Retinal pigment epithelial cell (primary cell): ENCODE measurements around the gene TICAM2.
A peak's percentile ranks its signal among the peaks of the same experiment; 100 is the strongest.

ENCODE experiments used
- DNase-seq: peaks from one replicate; pipeline ENCODE4 v3.0.0-alpha.2; 2010; ENCODE audit warnings: low read depth
- H3K4me3 ChIP-seq: 2 replicates; pipeline ENCODE4 v1.5.1; 2011; ENCODE audit warnings: mild to moderate bottlenecking, low read length, control low read depth, moderate library complexity
- TF ChIP-seq, protein P1 (sequence below): conservative IDR thresholded peaks from 2 replicates; pipeline ENCODE4 v1.5.1; 2011; ENCODE audit warnings: low read depth, low read length, control low read depth, inconsistent platforms

TICAM2 gene

DNA sequence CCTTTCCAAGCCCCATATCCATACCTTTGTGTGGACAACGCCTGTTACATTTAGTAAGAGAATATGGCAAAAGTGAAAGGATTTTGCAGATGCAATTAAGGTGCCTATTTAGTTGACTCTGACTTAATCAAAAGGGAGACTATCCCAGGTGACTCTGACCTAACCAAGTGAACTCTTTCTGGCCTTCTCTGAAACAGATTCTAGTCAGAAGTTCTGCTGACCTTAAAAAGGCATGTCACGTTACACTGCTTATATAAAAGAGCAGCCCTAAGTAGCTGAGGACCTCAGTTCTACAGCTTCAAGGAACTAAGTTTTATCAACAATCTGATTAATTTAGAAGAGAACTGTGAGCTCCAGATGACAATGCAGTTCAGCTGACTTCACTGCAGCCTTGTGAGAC lies 5.7 kb upstream of the TICAM2 start:
- TF ChIP-seq, protein P1, sequence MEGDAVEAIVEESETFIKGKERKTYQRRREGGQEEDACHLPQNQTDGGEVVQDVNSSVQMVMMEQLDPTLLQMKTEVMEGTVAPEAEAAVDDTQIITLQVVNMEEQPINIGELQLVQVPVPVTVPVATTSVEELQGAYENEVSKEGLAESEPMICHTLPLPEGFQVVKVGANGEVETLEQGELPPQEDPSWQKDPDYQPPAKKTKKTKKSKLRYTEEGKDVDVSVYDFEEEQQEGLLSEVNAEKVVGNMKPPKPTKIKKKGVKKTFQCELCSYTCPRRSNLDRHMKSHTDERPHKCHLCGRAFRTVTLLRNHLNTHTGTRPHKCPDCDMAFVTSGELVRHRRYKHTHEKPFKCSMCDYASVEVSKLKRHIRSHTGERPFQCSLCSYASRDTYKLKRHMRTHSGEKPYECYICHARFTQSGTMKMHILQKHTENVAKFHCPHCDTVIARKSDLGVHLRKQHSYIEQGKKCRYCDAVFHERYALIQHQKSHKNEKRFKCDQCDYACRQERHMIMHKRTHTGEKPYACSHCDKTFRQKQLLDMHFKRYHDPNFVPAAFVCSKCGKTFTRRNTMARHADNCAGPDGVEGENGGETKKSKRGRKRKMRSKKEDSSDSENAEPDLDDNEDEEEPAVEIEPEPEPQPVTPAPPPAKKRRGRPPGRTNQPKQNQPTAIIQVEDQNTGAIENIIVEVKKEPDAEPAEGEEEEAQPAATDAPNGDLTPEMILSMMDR: no peak
- no peak for DNase-seq
- no peak overlapping the region for H3K4me3 ChIP-seq

DNA sequence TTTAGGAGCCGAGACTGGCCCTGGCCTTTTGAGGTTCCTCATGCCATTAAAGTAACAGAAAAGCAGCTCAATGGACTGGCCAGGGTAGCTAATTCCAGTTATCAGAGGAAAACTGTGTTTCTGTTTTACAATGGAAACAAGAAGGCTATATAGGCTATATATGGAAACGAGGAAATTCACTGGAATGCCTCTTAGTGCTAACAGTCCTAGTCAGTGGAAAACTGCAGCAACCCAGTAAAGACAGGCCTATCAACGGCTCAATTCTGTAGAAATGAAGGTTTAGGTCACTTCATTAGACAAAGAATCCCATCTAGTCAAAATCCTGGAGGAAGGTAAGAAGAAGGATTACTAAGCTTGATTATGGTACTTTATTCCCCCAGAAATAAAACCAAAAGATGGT lies 3.2 kb upstream of the TICAM2 start:
- TF ChIP-seq, protein P1: no peak
- no peak overlapping the region for H3K4me3 ChIP-seq
- DNase-seq: no peak

DNA sequence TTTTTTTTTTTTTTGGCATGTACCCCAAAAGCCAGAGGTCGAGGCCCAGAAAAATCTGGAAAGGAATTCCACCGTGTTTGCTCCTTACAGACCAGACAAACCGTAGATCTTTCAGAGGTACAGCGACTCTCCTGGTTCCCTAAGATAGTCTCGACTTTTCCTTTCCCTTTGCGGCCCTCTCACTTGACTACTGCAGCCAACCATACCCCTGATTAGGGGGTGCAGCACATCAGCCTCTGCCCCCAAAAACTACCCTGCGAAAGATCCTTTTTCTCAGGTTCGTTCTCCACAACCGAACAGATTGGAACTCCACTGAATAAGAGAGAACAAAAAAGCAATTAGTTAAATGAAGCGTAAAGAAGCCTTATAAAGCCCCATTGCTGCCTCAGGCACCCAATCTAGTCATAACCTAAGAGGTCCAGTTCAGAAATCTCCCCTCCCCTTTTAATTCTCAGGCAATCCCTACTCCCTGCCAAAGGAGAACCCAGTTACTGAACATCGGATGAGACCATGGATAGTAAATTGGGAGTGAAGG lies 379 bp upstream of the TICAM2 start:
- no peak for DNase-seq
- peak overlapping the region; percentile 62 for H3K4me3 ChIP-seq
- TF ChIP-seq, protein P1: no peak

DNA sequence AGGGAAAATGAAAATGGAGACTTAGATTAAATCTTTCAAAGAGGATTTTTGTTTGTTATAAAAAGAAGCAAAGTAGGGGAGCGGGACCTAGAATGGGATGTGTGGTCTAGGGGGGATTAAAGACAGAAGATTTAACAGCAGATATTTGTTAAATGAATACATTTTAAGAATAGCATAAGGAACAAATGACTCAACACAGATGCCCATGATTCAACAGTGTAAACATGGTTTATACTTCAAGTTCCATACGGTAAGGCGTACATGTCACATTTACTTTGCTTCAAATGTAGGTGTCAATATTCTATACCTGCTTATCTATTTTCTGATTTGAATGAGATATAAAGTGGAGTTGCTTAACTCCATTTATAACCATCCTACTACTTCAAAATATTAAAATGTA lies 1.5 kb downstream of the TICAM2 start:
- TF ChIP-seq, protein P1: no peak
- H3K4me3 ChIP-seq: no peak overlapping the region
- no peak for DNase-seq

DNA sequence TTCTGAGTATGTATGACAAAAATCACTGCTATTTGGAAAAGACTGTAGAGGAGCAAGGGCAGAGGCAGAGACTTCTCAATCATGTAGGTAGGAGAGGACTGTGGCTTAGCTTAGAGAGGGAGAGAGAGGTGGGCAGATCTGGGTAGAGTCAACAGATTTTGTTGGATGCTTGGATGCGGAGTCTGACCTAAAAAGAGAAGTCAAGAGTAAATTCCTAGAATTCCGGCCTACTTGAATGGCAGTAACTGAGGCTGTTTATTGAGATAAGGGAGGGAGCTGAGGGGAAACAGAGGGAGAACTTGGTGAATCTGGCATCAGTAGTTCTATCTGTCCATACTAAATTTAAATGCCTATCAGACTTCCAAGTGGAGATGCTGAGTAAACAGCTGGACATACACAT lies 2.4 kb downstream of the TICAM2 start:
- TF ChIP-seq, protein P1: no peak
- DNase-seq: no peak
- H3K4me3 ChIP-seq: no peak overlapping the region

DNA sequence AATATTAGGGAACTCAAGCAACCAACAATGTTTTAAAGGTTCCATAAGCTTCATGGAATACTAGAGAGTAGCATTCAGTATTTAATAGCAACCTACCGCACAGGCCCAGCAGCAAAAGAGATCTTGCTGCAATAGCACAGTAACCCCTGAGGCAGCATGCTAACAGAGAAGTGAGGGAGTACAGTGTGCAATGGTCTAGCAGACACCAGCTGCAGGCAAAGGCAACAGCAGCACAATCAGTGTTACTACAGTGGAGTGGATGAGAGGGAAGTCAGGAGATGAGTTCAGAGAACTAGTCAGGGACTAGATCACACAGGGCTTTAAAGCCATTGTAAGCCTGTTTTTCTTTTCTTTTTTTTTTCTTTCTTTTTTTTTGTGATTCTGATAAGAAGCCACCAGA lies 2.8 kb downstream of the TICAM2 start:
- H3K4me3 ChIP-seq: no peak overlapping the region
- DNase-seq: no peak
- TF ChIP-seq, protein P1: no peak

DNA sequence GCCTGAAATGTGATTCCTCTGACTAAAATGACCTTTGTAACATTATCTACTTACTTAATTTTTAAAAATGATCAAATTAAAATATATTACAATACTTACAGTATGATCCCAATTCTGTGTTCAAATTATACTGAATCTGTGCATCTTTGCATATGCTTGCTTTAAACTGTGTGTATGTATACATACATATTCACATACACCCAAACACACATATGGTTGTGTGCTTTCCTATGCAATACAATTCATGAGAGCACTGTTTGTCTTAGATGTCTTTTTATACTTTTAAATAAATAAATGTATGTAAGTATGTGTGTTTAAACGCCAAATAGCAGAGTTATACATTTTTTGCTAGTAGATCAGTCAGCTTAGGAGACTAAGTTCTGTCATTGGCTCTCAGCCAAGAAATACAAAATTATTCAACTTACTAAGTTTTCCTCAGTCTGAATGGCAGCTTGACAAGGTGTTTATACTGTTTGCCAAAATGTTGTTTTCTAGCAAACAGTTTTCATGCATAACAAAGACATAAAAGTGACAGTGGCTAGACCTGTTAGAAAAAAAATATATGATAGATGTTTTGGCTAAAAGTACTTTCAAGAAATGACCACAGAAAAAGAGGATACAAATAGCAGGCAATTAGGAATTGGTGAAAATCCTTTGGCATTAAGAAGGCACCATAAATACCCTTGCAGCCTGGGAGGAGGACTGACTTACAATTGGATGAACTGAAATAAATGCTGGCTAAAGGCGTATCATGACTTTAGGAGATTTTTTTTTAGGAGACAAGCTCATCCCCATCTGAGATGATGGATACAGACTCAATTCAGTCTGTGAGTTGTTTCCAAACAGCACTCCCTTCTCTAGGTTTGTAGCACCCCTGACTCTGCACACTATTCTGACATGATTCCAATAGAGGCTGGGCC lies 7.9 kb downstream of the TICAM2 start:
- no peak for DNase-seq
- no peak overlapping the region for H3K4me3 ChIP-seq
- TF ChIP-seq, protein P1: no peak
